Activated naive CD4-positive, alpha-beta T cell treated with anti-CD3 and anti-CD28 coated beads for 36 hours (primary cell): ENCODE measurements around the gene ZNF264. TPM values are rescaled to one million over a fixed set of nuclear protein-coding genes. Genes with fewer than 3 reads are reported as not detected.
"Not testable (repeated sequence)": the region's sequence is repeated elsewhere in the genome, so short reads cannot be mapped to it uniquely, and the experiment has no call there.

Source experiments
- CTCF ChIA-PET: fragments of 350-600 bp; sonication (Branson Sonifier 250); formaldehyde crosslinking; loops from one replicate; lab custom pipeline; 2021; ENCODE audit warnings: antibody characterized with exemption; lab: Charles Lee
- DNase-seq: peaks from one replicate; pipeline ENCODE4 v3.0.0-alpha.2; 2020
- H3K27ac Mint-ChIP-seq: one replicate; pipeline ENCODE4 v1.8.0; 2021; ENCODE audit warnings: mild to moderate bottlenecking, mixed read lengths
- H3K27me3 Mint-ChIP-seq: one replicate; pipeline ENCODE4 v1.8.0; 2021; ENCODE audit warnings: low read depth, mixed read lengths
- H3K36me3 Mint-ChIP-seq: one replicate; pipeline ENCODE4 v1.8.0; 2021; ENCODE audit warnings: low read depth, mixed read lengths
- H3K4me1 Mint-ChIP-seq: one replicate; pipeline ENCODE4 v1.8.0; 2021; ENCODE audit warnings: low read depth, mixed read lengths
- H3K4me3 Mint-ChIP-seq: one replicate; pipeline ENCODE4 v1.8.0; 2021; ENCODE audit warnings: mild to moderate bottlenecking, moderate library complexity, mixed read lengths
- H3K9me3 Mint-ChIP-seq: one replicate; pipeline ENCODE4 v1.8.0; 2021; ENCODE audit warnings: mixed read lengths
- intact Hi-C: fragments of 100-400 bp; cut with micrococcal nuclease; formaldehyde crosslinking; loops from one replicate; pipeline ENCODE4 v1.15.1; 2023
- total RNA-seq, 2 experiments: library from RNA; stranded (reverse); gene quantifications; one replicate each; pipeline ENCODE4 v1.2.3, GENCODE V29; 2021

Gene ZNF264
- total RNA-seq: 10 to 100 TPM; 18.4 to 18.5 TPM

DNA sequence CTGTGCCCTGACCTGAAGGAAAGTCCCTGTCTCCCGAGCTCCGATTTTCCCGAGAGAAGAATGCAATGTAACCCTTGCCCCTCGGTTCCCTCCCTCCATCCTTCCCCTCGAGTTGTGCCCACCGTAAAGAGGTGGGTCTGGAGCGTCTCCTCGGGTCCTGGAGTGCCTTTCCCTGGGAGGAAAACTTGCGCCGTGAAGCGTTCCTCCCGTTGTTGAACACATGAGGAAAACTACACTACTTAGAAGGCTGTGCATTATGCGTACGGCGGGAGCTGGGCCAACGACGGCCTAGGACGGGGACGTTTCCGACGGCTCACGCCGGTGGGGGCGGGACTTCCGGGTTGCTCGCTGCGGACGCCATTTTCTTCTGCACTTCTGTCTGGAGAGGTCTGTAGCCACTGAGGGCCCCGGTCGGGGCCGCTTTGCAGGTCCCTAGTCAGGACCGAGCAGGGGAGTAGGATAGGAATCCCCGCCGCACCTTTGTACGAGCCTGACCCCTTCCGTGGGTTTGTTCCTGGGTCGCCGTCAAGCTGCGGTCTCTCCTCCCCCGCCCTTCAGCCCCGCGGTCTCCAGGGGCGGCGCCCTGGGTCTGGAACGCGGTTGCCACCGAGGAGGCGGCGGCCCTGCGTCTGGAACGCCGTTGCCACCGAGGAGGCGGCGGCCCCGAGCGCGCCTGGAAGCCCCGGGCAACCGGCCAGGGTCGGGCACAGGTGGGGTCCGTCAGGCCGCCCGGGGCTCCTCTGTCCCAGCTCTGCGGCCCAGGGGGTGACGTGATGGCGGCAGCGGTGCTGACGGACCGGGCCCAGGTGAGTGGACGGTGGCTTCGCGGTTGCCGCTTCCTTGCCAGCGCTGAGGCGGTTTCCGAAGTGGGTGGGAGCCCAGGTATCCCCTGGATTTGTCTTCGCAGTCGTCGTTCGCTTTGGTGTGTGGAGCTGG lies at the start of gene ZNF264:
ZNF264 (plus strand) TSS at position 360 of the 936 bp plus-strand sequence; CDS start at position 774, 414 bp downstream.
- Mint-ChIP-seq H3K27me3 (peaks cover 5% of the 10 kb centered on the region), H3K9me3 (peaks cover 43% of the 10 kb centered on the region), H3K27ac (peak within 1 kb of the TSS; percentile 82), H3K4me1 (peaks cover 20% of the 10 kb centered on the region), H3K36me3 (peaks cover 68% of the 10 kb centered on the region), H3K4me3 (peak within 1 kb of the TSS; percentile 93)
- CTCF ChIA-PET: interaction anchor here (0.6 kb wide), 1 partner anchor 119 kb away, joined by 3 read pairs; no protein-coding TSS in a partner anchor
- intact Hi-C loops: loop anchor here (5.0 kb wide), 1 partner anchor 811 kb away; the partner anchor contains the start of gene ZNF606
- DNase-seq: peak; percentile 90

DNA sequence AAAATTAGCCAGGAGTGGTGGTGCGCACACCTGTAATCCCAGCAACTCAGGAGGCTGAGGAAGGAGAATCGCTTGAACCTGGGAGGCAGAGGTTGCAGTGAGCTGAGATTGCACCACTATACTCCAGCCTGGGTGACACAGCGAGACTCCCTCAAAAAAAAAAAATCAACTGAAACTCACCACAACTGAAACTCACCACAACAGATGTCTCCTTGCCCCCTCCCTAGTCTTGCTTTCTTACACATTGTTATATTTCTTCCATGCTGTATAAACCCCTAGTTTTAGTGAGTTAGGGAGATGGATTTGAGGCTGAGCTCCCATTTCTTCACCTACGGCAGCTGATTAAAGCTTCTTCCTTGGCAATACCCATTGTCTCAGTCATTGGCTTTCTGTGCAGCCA lies 49.6 kb upstream of the ZNF264 start:
- no peak overlapping the region for H3K27ac Mint-ChIP-seq

DNA sequence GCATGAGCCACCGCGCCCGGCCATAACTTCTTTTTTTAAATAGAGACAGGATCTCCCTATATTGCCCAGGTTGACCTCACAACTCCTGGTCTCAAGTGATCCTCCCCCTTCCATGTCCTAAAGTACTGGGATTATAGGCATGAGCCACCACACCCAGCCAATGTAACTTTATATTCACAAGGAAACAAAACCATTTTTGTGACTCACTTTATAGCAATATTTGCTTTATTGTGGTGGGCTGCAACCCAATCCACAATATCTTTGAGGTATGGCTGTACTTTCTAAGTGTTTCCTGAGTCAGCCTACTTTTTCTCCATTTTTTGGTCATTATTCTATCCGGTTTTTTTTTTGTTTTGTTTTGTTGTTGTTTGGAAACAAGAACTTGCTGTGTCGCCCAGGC lies 38.4 kb upstream of the ZNF264 start:
- CTCF ChIA-PET: no interaction called here
- Mint-ChIP-seq H3K27me3 (no peaks in the 10 kb centered on the region), H3K27ac (no peak overlapping the region), H3K36me3 (peaks cover 10% of the 10 kb centered on the region), H3K9me3 (peaks cover 34% of the 10 kb centered on the region), H3K4me1 (no peaks in the 10 kb centered on the region), H3K4me3 (no peak overlapping the region)
- intact Hi-C loops: no loop called here
- DNase-seq: no peak

More for the DNA sequence above, 49.6 kb upstream of the ZNF264 start:
- Mint-ChIP-seq H3K27me3 (no peaks in the 10 kb centered on the region), H3K4me3 (no peak overlapping the region), H3K36me3 (peaks cover 11% of the 10 kb centered on the region), H3K4me1 (no peaks in the 10 kb centered on the region), H3K9me3 (peaks cover 31% of the 10 kb centered on the region)
- CTCF ChIA-PET: no interaction called here
- DNase-seq: no peak
- intact Hi-C loops: no loop called here

DNA sequence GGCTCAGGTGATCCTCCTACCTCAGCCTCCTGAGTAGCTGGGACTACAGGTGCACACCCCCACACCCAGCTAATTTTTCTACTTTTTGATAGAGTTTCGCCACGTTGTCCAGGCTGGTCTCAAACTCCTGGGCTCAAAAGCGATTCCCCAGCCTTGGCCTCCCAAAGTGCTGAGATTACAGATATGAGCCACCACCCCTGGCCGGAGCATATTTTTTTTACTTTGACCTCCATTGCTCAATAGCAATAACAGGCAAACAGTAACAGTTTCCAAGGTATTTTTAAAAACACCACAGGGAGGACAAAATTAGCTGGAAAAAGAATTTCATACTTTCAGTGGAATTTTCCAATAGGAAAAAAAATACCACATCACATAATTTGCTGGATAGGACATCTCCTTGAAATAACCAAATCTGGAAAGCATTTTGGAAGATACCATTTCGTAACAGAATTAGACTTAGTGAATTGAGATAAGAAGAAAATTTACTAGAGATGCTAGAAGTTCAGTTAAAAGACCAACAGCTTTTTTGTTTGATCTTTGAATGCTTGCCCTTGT lies 29.2 kb upstream of the ZNF264 start:
- Mint-ChIP-seq H3K27ac (no peak overlapping the region), H3K4me1 (no peaks in the 10 kb centered on the region), H3K36me3 (peaks cover 13% of the 10 kb centered on the region), H3K4me3 (no peak overlapping the region), H3K9me3 (peaks cover 30% of the 10 kb centered on the region), H3K27me3 (no peaks in the 10 kb centered on the region)
- CTCF ChIA-PET: interaction anchor here (0.6 kb wide), 1 partner anchor 1222 kb away, joined by 4 read pairs; no protein-coding TSS in a partner anchor
- intact Hi-C loops: no loop called here
- no peak for DNase-seq

DNA sequence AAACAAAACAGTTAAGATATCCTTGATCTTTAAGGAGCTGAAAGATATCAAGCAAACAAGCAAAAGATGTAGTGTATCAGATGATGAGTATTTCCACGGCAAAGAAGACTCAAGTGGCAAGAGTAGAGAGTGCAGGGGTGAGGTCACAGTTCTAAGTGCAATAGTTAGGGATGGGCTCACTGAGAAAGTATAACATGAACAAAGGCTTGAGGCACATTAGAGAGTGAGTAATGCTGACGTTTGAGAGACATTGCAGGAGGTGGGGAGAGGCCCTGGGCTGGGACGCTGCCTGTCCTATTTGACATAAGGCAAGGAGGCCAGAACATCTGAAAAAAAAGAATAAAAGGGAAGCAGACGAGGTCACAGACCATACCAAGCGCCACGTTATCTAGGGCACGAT lies 25.5 kb upstream of the ZNF264 start:
- intact Hi-C loops: no loop called here
- DNase-seq: no peak
- peaks cover 26% of the 10 kb centered on the region for H3K9me3 Mint-ChIP-seq
- no peaks in the 10 kb centered on the region for H3K27me3 Mint-ChIP-seq
- no peaks in the 10 kb centered on the region for H3K4me1 Mint-ChIP-seq
- H3K27ac Mint-ChIP-seq: no peak overlapping the region
- CTCF ChIA-PET: no interaction called here
- peaks cover 9% of the 10 kb centered on the region for H3K36me3 Mint-ChIP-seq
- no peak overlapping the region for H3K4me3 Mint-ChIP-seq

DNA sequence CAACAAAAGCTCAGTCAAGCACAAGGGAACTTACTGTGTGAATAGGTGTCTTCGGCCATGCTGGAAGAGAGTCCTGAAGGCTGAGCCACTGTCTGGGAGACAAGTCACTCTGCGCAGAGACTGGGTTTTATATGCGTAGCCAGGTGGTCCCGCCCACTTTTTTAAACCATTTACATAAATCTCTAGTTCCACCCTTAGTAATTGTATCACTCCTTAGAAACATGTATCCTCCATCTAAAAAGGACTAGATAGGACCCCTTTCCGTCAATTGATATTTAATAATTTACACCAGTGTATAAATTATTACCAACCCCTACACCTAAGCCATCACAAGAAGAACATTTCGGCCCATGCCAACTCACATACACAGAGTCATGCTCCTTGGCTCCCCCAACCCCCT lies 23.9 kb upstream of the ZNF264 start, which contains the start of gene DUXA:
DUXA (minus strand) TSS at position 101 of the 400 bp plus-strand sequence; CDS start at position 59, 42 bp downstream.
- Mint-ChIP-seq H3K4me1 (peaks cover 7% of the 10 kb centered on the region), H3K27me3 (peaks cover 5% of the 10 kb centered on the region), H3K27ac (no peak within 1 kb of the TSS), H3K36me3 (peaks cover 17% of the 10 kb centered on the region), H3K9me3 (peaks cover 30% of the 10 kb centered on the region), H3K4me3 (no peak within 1 kb of the TSS)
- DNase-seq: no peak
- intact Hi-C loops: no loop called here
- CTCF ChIA-PET: no interaction called here

DNA sequence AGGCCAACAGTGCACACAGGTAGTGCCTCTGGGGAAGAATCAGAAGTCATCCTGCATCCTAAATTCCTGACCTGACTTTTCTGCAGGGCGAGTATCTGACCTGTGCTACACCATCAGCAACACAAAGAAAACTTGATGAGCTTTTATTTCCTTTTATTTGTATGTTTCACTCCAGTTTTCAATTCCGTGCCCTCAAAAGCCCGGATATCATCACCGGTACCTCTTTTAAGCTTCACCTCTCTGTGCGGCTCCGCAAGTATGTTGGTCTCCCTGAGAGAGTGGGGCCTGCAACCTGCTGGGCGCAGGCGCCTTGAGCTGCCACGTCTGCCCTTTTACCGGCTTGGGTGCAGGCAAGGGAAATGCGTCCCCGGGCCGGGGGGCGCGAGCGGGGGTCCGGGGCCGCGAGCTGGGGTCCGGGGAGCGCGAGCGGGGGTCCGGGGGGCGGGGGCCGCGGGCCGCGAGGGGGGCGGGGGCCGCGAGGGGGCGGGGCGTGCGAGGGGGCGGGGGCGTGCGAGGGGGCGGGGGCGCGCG lies 19.7 kb upstream of the ZNF264 start:
- H3K27ac Mint-ChIP-seq: no peak overlapping the region
- DNase-seq: no peak
- CTCF ChIA-PET: no interaction called here
- H3K27me3 Mint-ChIP-seq: peaks cover 27% of the 10 kb centered on the region
- H3K36me3 Mint-ChIP-seq: peaks cover 27% of the 10 kb centered on the region
- peak overlapping the region; percentile 1 for H3K4me3 Mint-ChIP-seq
- H3K4me1 Mint-ChIP-seq: peaks cover 8% of the 10 kb centered on the region
- peaks cover 33% of the 10 kb centered on the region for H3K9me3 Mint-ChIP-seq
- intact Hi-C loops: no loop called here

DNA sequence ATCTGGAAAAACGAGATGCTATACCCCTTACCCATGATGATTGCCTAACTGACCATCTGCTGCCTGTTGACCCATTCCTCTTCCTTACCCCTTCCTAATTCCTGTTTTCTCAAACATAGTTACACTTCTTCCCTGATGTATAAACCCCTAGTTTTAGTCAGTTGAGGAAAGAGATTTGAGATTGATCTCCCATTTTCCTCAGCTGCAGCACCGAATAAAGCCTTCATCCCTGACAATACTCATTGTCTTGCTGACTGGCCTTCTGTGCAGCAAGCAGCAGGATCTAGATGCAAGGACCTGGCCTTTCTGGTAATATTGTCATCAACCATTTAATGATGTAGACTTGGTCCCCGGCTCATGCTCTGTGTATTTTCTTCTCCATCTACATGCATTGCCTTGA lies 999 bp upstream of the ZNF264 start:
- H3K36me3 Mint-ChIP-seq: peaks cover 60% of the 10 kb centered on the region

DNA sequence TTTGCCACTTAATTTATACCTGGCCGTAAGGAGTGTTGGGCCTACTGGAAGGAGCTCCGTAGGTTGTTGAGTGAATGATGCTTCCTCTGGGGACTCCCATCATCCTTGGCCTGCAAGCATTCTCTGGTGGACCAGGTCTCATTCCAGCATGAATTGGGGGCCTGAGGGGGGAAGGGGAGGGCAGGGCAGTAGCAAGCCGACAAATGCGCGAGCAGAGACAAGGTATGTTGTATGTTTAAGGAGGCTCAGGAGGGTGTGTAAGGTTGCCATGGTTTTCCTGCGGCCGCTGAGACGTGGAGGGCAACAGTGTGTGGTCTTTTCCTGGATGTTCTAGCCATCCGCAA lies 749 bp downstream of the ZNF264 start:
- Mint-ChIP-seq H3K4me1 (peaks cover 20% of the 10 kb centered on the region), H3K4me3 (peak overlapping the region; percentile 93), H3K27ac (peak overlapping the region; percentile 82), H3K9me3 (peaks cover 48% of the 10 kb centered on the region), H3K27me3 (peaks cover 5% of the 10 kb centered on the region), H3K36me3 (peaks cover 75% of the 10 kb centered on the region)
- DNase-seq: no peak
- intact Hi-C loops: loop anchor here (5.0 kb wide), 1 partner anchor 810 kb away; the partner anchor contains the start of gene ZNF606
- CTCF ChIA-PET: no interaction called here

More for the DNA sequence above, 999 bp upstream of the ZNF264 start:
- CTCF ChIA-PET: no interaction called here
- Mint-ChIP-seq H3K9me3 (peaks cover 36% of the 10 kb centered on the region), H3K27ac (no peak overlapping the region), H3K4me1 (peaks cover 20% of the 10 kb centered on the region), H3K4me3 (peak overlapping the region; percentile 93), H3K27me3 (peaks cover 8% of the 10 kb centered on the region)
- intact Hi-C loops: loop anchor here (5.0 kb wide), 1 partner anchor 812 kb away; the partner anchor contains the start of gene ZNF606
- no peak for DNase-seq

DNA sequence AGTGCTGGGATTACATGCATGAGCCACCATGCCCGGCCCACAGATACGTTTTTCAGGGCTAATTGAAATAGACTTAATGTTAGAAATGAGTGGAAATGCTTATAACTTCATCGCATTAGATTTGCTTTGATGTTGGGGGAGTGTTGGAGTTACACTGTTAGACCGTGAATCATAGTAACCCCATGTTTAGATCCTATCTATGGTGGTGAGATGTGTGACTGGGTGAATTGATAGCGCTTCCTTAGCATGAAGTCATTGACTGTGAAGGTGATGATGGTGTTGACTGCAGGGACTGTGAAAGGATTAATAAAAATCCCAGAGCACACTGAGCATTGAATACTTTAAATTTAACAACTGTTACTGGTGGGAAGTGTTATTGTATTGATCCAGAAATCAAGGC lies 1.7 kb downstream of the ZNF264 start:
- Mint-ChIP-seq H3K36me3 (peaks cover 79% of the 10 kb centered on the region), H3K4me1 (peaks cover 20% of the 10 kb centered on the region), H3K9me3 (peaks cover 45% of the 10 kb centered on the region), H3K27me3 (no peaks in the 10 kb centered on the region), H3K27ac (no peak overlapping the region), H3K4me3 (peak overlapping the region; percentile 93)
- CTCF ChIA-PET: interaction anchor here (0.6 kb wide), 1 partner anchor 492 kb away, joined by 4 read pairs; no protein-coding TSS in a partner anchor
- no peak for DNase-seq
- intact Hi-C loops: loop anchor here (5.0 kb wide), 1 partner anchor 809 kb away; the partner anchor contains the start of gene ZNF606

DNA sequence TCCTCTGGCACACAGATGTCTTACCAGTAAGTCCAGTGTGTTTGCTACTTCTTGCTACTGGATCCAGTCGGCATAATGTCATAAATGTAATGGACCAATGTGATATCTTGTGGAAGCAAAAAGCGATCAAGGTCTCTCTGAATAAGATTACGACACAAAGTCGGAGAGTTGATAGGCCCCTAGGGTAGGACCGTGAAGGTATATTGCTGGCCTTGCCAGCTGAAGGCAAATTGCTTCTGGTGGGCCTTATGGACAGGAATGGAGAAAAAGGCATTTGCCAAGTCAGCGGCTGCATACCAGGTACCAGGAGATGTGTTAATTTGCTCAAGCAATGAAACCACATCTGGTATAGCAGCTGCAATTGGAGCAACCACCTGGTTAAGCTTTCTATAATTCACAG lies 6.6 kb downstream of the ZNF264 start:
- CTCF ChIA-PET, H3K27ac Mint-ChIP-seq, H3K4me3 Mint-ChIP-seq, DNase-seq, H3K27me3 Mint-ChIP-seq, H3K4me1 Mint-ChIP-seq, intact Hi-C loops: not testable (repeated sequence)
- Mint-ChIP-seq H3K9me3 (peaks cover 55% of the 10 kb centered on the region), H3K36me3 (peaks cover 96% of the 10 kb centered on the region)

DNA sequence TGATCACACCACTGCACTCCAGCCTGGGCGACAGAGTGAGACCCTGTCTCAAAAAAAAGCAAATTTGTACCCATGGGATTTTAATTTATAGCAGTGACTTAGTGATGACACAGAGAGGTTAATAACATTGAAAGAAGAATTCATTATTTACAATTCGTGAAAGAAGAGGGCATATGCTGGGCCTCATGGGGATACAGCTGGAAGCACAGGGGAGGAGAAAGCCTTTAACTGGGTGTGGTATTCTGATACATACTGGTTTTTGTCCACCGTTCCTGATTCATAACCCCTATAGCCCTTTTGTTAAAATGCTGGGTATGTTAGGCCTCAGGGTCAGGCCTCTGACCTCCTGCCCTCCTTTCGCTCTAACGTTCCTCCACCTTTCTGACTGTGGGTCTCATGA lies 10.9 kb downstream of the ZNF264 start:
- CTCF ChIA-PET: no interaction called here
- H3K4me3 Mint-ChIP-seq: no peak overlapping the region
- intact Hi-C loops: no loop called here
- H3K27ac Mint-ChIP-seq: no peak overlapping the region
- no peaks in the 10 kb centered on the region for H3K27me3 Mint-ChIP-seq
- H3K36me3 Mint-ChIP-seq: peaks cover 92% of the 10 kb centered on the region
- H3K9me3 Mint-ChIP-seq: peaks cover 53% of the 10 kb centered on the region
- peaks cover 3% of the 10 kb centered on the region for H3K4me1 Mint-ChIP-seq
- DNase-seq: no peak
